ENCODE data around the gene PIKFYVE.

Gene PIKFYVE

GRCh38 chr2:208358758-208359631, 92.9 kb downstream of the PIKFYVE start:
- TF ChIP-seq CTCF (IDR thresholded peaks at IDR 0.05; ENCODE audit: low read depth, low read length) = no peak
- peak in 1 of 2 donors; percentile 27 for DNase-seq (ENCODE audit: low read depth in 2 of 2)
- no peak overlapping the region for H3K4me3 ChIP-seq (replicated peaks in 1 of 2; ENCODE audit: low read depth in 2 of 2, low read length in 2 of 2)

- no peak overlapping the region for H3K4me3 ChIP-seq (replicated peaks in 1 of 2; ENCODE audit: low read depth in 2 of 2, low read length in 2 of 2)
- no peak for DNase-seq (ENCODE audit: low read depth in 2 of 2)
- no peak for TF ChIP-seq CTCF (IDR thresholded peaks at IDR 0.05; ENCODE audit: low read depth, low read length)
Observed at GRCh38 chr2:208359632-208359986, 93.6 kb downstream of the PIKFYVE start.

- TF ChIP-seq CTCF (IDR thresholded peaks at IDR 0.05; ENCODE audit: low read depth, low read length) = no peak
- no peak for DNase-seq (ENCODE audit: low read depth in 2 of 2)
- no peak overlapping the region for H3K4me3 ChIP-seq (replicated peaks in 1 of 2; ENCODE audit: low read depth in 2 of 2, low read length in 2 of 2)
Observed at GRCh38 chr2:208360259-208361076, 94.4 kb downstream of the PIKFYVE start.

- no peak overlapping the region for H3K4me3 ChIP-seq (replicated peaks in 1 of 2; ENCODE audit: low read depth in 2 of 2, low read length in 2 of 2)
- no peak for TF ChIP-seq CTCF (IDR thresholded peaks at IDR 0.05; ENCODE audit: low read depth, low read length)
- DNase-seq (ENCODE audit: low read depth in 2 of 2) = no peak
Observed at GRCh38 chr2:208361077-208361441, 95.0 kb downstream of the PIKFYVE start.

- peak; percentile 61 to 74 for DNase-seq (ENCODE audit: low read depth in 2 of 2)
- TF ChIP-seq CTCF (IDR thresholded peaks at IDR 0.05; ENCODE audit: low read depth, low read length) = no peak
- H3K4me3 ChIP-seq (replicated peaks in 1 of 2; ENCODE audit: low read depth in 2 of 2, low read length in 2 of 2) = no peak overlapping the region
Observed at GRCh38 chr2:208363485-208363884, 97.4 kb downstream of the PIKFYVE start.

GRCh38 chr2:208366215-208367127, 100.4 kb downstream of the PIKFYVE start:
- no peak for DNase-seq (ENCODE audit: low read depth in 2 of 2)
- no peak overlapping the region for H3K4me3 ChIP-seq (replicated peaks in 1 of 2; ENCODE audit: low read depth in 2 of 2, low read length in 2 of 2)
- TF ChIP-seq CTCF (IDR thresholded peaks at IDR 0.05; ENCODE audit: low read depth, low read length) = no peak
